Measurements from ENCODE around the gene DAO.

DNA sequence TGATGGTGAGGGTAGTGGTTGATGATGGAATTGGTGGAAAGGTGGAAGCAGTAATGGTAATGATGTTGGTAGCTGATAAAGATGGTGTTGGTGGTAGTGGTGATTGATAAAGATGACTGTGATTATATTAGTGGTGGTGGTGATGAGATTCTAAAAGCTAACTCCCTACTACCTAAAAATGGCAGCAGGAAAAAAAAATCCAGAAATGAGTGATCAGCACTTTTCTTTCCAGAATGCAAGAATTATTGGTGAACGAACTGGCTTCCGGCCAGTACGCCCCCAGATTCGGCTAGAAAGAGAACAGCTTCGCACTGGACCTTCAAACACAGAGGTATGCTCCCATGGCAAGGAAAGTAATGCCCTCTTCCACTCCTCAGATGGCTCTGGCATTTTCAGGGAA is 19.3 kb downstream of the DAO start:
- TF ChIP-seq, protein P1, sequence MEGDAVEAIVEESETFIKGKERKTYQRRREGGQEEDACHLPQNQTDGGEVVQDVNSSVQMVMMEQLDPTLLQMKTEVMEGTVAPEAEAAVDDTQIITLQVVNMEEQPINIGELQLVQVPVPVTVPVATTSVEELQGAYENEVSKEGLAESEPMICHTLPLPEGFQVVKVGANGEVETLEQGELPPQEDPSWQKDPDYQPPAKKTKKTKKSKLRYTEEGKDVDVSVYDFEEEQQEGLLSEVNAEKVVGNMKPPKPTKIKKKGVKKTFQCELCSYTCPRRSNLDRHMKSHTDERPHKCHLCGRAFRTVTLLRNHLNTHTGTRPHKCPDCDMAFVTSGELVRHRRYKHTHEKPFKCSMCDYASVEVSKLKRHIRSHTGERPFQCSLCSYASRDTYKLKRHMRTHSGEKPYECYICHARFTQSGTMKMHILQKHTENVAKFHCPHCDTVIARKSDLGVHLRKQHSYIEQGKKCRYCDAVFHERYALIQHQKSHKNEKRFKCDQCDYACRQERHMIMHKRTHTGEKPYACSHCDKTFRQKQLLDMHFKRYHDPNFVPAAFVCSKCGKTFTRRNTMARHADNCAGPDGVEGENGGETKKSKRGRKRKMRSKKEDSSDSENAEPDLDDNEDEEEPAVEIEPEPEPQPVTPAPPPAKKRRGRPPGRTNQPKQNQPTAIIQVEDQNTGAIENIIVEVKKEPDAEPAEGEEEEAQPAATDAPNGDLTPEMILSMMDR (IDR thresholded peaks at IDR 0.05): no peak
- TF ChIP-seq POLR2A (IDR thresholded peaks at IDR 0.05): no peak
